Stimulated activated CD8-positive, alpha-beta memory T cell treated with anti-CD3 and anti-CD28 coated beads, Interleukin-15, amount 100 ng/mL, for 4 hours (primary cell): ENCODE measurements around the gene VWA1.

Experiments
- DNase-seq, 2 donors: peaks; one replicate each; pipeline ENCODE4 v3.0.0-alpha.2; 2020; ENCODE audit warnings: low read depth in 2 of 2

VWA1 gene, protein sequence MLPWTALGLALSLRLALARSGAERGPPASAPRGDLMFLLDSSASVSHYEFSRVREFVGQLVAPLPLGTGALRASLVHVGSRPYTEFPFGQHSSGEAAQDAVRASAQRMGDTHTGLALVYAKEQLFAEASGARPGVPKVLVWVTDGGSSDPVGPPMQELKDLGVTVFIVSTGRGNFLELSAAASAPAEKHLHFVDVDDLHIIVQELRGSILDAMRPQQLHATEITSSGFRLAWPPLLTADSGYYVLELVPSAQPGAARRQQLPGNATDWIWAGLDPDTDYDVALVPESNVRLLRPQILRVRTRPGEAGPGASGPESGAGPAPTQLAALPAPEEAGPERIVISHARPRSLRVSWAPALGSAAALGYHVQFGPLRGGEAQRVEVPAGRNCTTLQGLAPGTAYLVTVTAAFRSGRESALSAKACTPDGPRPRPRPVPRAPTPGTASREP

DNA sequence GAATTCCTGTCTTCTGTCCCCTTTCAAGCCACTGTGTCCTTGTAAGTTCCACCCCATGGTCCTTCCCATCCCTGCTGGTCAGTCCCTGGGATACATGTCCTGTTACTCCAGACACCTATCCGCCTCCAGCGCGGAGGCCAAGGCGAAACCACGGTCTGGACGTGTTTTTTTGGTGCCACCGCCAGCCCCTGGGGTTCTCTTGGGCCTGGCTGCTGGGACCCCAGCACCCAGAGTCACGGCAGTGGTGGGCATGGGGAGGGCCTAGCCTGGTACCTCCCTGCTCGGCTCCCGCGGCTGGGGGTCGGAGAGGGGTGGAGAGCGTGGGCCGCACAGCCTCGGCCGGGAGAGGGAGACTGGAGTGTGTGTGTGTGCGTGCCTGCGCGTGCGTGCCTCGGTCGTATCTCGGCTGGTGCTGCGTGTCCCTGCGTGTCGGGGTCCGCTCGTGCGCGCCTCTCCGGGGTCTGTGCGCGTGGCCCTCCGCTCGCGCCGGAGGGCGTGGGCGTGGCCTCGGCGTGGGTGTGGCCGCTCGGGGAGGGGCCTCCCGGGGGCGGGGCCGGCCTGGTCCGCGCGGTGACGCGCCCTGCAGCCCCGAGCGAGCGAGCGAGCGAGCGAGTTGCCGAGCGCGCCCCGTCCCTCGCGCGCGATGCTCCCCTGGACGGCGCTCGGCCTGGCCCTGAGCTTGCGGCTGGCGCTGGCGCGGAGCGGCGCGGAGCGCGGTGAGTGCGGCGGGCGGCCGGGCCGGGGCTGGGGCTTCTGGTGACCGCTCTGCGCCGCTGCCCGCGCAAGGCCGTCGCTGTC lies at the start of gene VWA1:
TSS of gene VWA1 (plus strand) at position 585 of the 798 bp plus-strand sequence. CDS start at position 644, 59 bp downstream.
- peak; percentile 24 to 35 for DNase-seq

- no peak for DNase-seq
Measured at GRCh38 chr1:1385931-1386330, 49.6 kb upstream of the VWA1 start.

DNA sequence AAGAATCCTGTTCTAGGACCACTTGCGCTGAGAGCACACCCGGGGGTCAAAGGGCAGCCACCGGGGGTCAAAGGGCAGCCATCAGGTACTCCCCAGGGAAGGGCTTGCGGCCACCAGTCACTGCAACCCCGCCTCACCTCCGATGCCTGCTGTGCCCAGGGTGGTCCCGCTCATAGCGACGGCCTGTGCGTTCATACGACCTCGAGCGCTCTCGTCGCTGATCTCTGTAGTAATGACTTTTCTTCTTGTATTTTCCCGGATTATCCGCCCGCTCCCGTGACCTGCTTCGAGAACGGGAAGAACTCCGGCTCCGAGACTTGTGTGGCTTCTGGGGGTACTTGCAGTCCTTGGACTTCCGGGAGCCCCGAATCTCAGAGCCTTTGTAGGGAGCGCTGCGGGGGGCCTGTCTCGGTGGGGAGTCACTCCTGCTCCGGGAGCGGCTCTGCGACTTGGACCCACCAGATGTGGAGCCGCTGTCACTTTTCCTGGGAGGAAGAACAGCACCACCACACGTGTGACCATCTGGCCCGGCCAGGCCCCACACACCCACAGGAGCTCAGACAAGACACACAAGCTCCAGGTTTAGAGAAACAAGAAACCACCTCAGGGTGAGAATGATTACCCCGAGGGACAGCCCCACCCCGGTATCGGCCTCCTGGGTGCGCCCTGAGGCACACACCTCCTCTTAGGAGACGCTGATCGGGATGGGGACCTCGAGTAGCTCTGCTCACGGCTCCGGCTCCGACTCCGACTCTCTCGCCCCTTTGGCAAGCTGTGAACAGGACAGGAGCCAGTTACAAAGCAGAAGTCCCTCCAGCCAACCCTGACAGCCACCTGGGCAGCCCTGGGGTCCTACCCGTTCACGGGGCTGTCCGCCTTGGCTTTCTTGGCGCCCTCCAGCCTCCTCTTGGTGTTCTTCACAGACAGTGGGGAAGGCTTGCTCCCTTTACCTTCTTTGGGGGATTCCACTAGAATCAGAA lies 48.1 kb upstream of the VWA1 start:
- DNase-seq: no peak

- DNase-seq: no peak
Measured at GRCh38 chr1:1388078-1388472, 47.4 kb upstream of the VWA1 start.

DNA sequence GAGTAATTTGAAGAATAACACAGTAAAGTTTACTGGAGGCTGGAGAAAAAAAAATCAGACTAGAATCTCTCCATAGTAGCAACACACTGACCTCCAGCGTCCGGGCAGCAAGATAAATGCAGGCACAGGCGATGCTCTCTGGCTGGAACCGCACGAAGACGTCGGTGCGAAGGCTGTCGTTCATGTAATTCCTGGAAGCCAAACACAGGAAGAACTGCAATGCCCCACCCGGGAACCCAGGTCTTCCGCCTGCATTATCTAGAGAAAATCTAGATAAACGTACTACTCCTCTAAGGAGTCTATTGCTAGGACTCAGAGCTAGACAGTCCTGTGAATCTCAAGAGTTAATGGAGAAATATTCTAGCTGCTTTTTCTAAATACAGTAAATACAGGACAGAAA lies 44.8 kb upstream of the VWA1 start:
- no peak for DNase-seq

DNA sequence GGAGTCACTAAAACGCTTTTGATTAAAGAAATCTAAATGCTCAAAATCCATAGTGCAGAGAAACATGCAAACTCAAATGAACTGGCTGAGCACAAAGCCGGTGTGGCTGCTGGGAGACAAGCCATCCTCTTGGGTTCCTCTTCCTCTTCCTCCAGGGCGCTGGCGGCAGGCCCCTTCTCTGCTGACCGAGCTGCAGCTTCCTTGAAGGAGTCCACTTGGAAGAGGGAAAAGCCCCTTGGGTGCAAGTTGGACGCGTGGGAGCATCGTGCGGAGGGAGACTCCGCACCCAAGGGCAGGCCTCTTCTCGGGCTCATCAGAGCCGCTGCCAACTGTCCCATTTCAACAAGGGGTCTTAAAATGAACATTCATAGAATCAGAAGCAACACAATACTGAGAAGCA lies 44.3 kb upstream of the VWA1 start:
- DNase-seq: no peak

- no peak for DNase-seq
Measured at GRCh38 chr1:1393014-1393413, 42.5 kb upstream of the VWA1 start.

- DNase-seq: no peak
Measured at GRCh38 chr1:1393428-1393827, 42.1 kb upstream of the VWA1 start.

DNA sequence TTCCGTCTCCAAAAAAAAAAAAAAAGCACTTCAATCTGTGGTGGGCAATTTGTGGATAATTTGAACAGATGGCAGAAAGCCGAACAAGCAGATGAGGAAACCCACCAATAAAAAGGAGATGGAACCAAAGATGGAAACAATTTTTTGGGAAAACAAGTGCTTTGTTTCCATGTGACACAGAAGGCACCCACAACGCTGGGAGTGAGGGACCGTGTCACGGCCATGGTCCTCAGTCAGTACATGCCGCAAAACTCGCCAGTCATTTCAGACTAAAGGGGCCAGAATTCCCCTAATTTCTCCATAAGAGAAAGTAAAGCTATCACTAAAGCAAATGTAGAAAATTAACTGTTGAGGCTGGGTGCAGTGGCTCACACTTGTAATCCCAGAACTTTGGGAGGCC lies 41.4 kb upstream of the VWA1 start:
- no peak for DNase-seq

DNA sequence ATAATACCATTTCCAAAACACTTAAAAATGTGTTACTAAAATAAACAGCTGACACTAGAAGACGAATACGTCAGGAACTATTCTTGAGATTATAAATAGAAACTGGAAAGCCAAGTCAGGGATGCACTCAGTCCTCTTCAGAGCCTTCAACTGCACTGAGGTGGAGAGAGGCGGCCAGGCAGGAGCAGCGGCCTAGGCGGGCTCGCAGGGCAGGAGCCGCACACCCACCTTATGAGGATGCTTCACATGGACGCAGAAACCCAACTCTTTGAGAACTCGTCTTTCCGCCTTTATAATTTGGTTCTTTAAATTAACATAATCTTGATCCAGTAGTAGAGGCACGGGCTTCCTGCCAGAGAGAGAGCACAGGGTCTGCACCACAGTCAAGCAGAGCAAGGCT lies 40.3 kb upstream of the VWA1 start:
- DNase-seq: no peak

GRCh38 chr1:1397839-1398523 lies 37.5 kb upstream of the VWA1 start:
- DNase-seq: no peak

DNA sequence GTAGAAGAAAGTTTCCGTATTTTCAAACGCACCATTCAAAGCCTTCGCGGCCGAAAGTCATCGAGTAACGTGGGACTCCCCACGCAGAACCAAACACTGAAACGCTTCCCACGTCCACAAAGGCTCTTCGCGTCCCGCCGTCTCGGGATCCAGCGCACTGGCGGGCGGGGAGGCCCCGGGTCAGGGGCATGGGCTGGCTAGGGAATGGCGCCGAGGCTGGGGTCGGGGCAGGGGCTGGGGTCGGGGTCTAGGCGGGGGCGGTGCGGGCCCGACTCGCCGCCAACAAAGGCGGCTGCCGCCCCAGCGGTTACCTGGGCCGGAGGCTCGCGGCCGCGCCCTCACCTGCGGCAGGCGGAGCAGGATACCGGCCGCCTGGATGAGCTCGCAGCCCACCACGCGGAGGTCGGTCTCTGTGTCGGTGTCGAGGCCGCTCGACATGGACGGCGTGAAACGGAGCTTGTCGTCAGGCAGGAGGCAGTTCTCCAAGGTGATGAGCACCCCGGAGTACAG lies 36.8 kb upstream of the VWA1 start:
- DNase-seq: no peak

- DNase-seq: peak; percentile 98 to 100
Measured at GRCh38 chr1:1399187-1399871, 36.2 kb upstream of the VWA1 start, which contains the start of gene CCNL2. Gene CCNL2, minus strand, starts transcription at chr1:1399335. Its CDS starts 29 bp downstream, at chr1:1399306.

DNA sequence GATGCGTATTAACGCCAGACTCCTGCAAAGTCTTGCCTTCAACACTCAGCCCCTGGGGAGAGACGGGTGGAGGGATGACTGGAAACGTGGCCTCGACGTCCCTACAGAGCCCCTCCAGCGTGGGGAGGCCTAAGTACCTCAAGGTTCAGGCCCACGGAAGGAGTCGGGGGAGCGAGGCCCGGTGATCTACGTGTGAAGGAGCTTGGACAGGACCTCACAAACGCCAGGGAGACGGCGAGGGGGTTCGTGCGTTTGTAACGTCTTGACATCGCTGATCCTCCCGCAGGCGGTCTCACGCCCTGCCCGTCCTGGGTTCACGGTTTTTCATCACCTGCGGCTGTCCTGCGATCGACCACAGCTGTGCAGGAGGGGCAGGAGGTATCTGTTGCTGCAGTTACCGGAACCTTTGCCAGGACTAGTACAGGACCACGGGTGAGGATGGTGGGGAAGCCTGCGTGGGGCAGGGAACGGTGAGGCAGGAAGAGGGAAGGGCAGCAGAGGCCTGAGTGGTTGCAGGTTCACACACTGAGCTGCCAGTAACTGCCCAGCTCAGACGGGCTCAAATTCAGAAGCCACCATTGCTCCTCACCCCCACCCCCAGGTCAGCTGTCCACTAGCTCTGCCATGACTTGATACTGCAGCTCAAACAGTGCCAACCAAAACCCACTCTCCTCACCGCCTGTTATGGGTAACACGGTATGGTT lies 35.5 kb upstream of the VWA1 start:
- no peak for DNase-seq

- DNase-seq: no peak
Measured at GRCh38 chr1:1400576-1401456, 34.7 kb upstream of the VWA1 start.

- no peak for DNase-seq
Measured at GRCh38 chr1:1401457-1402010, 34.0 kb upstream of the VWA1 start.

DNA sequence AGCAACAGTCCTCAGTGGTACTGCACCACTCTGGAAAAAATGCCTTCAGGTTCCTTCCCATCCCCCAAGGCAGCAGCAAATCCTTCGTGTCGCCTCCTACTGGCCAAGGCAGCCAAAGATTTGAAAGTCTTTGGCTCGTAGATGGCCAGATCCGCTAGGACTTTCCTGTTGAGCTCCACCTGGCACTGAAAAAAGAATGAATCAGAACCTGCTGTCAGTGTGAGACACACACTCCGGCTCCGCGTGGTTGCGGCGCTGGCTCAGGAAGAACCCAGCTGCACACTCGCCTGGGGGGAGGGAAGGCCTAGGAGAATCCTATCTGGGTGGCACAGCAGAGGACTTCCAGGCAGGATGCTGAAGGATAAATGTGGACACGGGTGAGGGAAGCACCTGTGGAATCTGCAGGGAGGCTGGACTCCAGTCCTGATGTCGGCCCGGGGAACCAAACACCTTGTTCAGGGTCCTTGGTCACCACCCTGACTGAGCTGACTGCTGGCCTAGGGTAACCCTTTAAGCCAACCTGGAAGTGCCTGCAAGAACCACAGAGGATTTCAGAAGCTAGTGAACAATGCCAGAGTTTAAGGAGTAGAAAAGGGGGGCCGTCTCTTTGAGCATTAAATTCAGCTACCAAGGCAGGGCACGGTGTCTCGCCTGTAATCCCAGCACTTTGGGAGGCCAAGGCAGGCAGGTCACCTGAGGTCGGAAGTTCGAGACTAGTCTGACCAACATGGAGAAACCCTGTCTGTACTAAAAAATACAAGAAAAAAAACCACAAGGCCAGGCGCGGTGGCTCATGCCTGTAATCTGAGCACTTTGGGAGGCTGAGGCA lies 33.2 kb upstream of the VWA1 start:
- no peak for DNase-seq
